ENCODE data around the gene GHRHR. TPM values are rescaled to one million over a fixed set of nuclear protein-coding genes. Genes with fewer than 3 reads are reported as not detected.

GHRHR gene
- total and polyA plus RNA-seq, 2 experiments from 2014 or later = 12.2 TPM; not detected in 1

- DNase-seq (ENCODE audit: low spot score) = no peak
- no peak overlapping the region for H2AFZ ChIP-seq
- no peak overlapping the region for H3K4me3 ChIP-seq
- no peaks in the 10 kb centered on the region for H3K4me1 ChIP-seq (ENCODE audit: insufficient read depth)
- no peak overlapping the region for H3K27ac ChIP-seq
- no peak for TF ChIP-seq EZH2 (IDR thresholded peaks at IDR 0.05; ENCODE audit: borderline replicate concordance)
- 50% methylated on average over 1 of the region's 1 CpG for WGBS (ENCODE audit: low lambda C conversion rate, missing lambda C conversion rate)
- no peak overlapping the region for H3K4me2 ChIP-seq
- no peaks in the 10 kb centered on the region for H3K9me3 ChIP-seq (ENCODE audit: low read depth)
- no peaks in the 10 kb centered on the region for H3K36me3 ChIP-seq (replicated peaks; ENCODE audit: insufficient read depth, low read depth)
- H3K9me2 ChIP-seq (replicated peaks; ENCODE audit: insufficient read depth) = no peaks in the 10 kb centered on the region
- no peaks in the 10 kb centered on the region for H3K79me2 ChIP-seq
- peaks cover 3% of the 10 kb centered on the region for H3K27me3 ChIP-seq
- H4K20me1 ChIP-seq (ENCODE audit: insufficient read depth, poor library complexity, severe bottlenecking) = no peaks in the 10 kb centered on the region
Measured at GRCh38 chr7:30977222-30977621, 13.5 kb downstream of the GHRHR start.

DNA sequence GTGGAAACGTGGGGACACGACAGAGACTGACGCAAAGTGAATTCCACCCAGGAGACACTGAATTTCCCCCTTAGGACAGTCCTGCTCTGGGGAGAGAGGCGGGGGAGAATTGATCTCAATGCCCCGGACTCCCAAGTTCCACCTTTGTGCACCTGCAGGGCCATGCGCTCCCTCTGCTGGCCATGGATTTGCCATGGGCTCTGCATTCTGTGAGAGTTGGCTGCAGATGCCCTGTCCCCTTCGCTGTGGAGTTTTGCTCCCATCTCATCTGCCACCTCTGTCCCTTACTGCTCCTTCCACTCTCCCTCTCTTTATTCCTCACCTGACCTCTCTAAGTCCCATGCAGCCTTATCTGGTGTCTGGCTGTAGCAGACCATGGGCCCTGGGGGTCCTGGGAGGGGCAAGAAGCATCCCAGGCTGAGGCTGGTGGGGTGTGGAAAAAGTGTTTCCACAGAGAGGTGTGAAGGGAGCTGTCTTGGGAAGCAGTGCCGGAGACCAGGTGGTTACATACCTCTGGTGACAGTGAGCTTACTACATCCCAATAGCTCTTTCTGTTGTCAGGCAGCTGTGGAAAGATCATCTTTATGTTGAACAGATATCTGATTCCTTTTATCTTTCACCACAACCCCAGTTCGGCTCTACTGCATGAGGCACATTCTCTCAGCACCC lies 14.3 kb downstream of the GHRHR start:
- no peak overlapping the region for H3K4me2 ChIP-seq
- DNase-seq (ENCODE audit: low spot score) = peak; percentile 72
- peaks cover 3% of the 10 kb centered on the region for H3K27me3 ChIP-seq
- no peaks in the 10 kb centered on the region for H4K20me1 ChIP-seq (ENCODE audit: insufficient read depth, poor library complexity, severe bottlenecking)
- TF ChIP-seq EZH2 (IDR thresholded peaks at IDR 0.05; ENCODE audit: borderline replicate concordance) (no peak), CTCF (IDR thresholded peaks at IDR 0.05; ENCODE audit: poor library complexity) (peak; percentile 54)
- no peaks in the 10 kb centered on the region for H3K4me1 ChIP-seq (ENCODE audit: insufficient read depth)
- no peaks in the 10 kb centered on the region for H3K9me2 ChIP-seq (replicated peaks; ENCODE audit: insufficient read depth)
- no peak overlapping the region for H3K4me3 ChIP-seq
- H3K27ac ChIP-seq = no peak overlapping the region
- H3K36me3 ChIP-seq (replicated peaks; ENCODE audit: insufficient read depth, low read depth) = no peaks in the 10 kb centered on the region
- H3K79me2 ChIP-seq = no peaks in the 10 kb centered on the region
- WGBS (ENCODE audit: low lambda C conversion rate, missing lambda C conversion rate) = 31% methylated on average over 9 of the region's 9 CpGs
- no peak overlapping the region for H2AFZ ChIP-seq
- H3K9me3 ChIP-seq (ENCODE audit: low read depth) = no peaks in the 10 kb centered on the region

DNA sequence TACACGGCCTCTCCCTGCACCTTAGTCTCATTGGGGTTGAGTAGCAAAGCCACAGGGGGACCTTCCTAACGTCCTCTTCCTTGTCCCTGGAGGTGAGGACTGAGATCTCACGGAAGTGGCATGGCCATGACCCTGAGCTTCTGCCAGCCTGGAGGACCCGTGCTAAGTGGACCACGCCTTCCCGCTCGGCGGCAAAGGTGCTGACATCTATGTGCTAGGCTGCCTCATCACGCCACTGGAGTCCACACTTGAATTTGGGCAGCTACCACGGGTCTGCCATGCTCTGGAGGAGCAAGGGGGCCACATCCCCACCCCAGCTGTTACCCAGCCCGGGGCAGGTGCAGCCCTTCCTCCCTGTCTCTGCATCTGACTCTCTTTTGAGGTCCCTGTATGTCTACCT lies 15.3 kb downstream of the GHRHR start:
- peaks cover 4% of the 10 kb centered on the region for H3K27me3 ChIP-seq
- H2AFZ ChIP-seq = no peak overlapping the region
- no peaks in the 10 kb centered on the region for H3K79me2 ChIP-seq
- H3K4me3 ChIP-seq = no peak overlapping the region
- H3K36me3 ChIP-seq (replicated peaks; ENCODE audit: insufficient read depth, low read depth) = no peaks in the 10 kb centered on the region
- TF ChIP-seq EZH2phosphoT487 (IDR thresholded peaks at IDR 0.05; ENCODE audit: low read depth, severe bottlenecking, unreplicated experiment) = no peak
- no peak for TF ChIP-seq CTCF (IDR thresholded peaks at IDR 0.05; ENCODE audit: poor library complexity)
- TF ChIP-seq EZH2 (IDR thresholded peaks at IDR 0.05; ENCODE audit: borderline replicate concordance) = no peak
- H3K27ac ChIP-seq = no peak overlapping the region
- DNase-seq (ENCODE audit: low spot score) = no peak
- no peaks in the 10 kb centered on the region for H3K9me3 ChIP-seq (ENCODE audit: low read depth)
- H3K4me2 ChIP-seq = no peak overlapping the region
- no peaks in the 10 kb centered on the region for H4K20me1 ChIP-seq (ENCODE audit: insufficient read depth, poor library complexity, severe bottlenecking)
- H3K9me2 ChIP-seq (replicated peaks; ENCODE audit: insufficient read depth) = no peaks in the 10 kb centered on the region
- no peaks in the 10 kb centered on the region for H3K4me1 ChIP-seq (ENCODE audit: insufficient read depth)
- 81% methylated on average over 11 of the region's 11 CpGs for WGBS (ENCODE audit: low lambda C conversion rate, missing lambda C conversion rate)

DNA sequence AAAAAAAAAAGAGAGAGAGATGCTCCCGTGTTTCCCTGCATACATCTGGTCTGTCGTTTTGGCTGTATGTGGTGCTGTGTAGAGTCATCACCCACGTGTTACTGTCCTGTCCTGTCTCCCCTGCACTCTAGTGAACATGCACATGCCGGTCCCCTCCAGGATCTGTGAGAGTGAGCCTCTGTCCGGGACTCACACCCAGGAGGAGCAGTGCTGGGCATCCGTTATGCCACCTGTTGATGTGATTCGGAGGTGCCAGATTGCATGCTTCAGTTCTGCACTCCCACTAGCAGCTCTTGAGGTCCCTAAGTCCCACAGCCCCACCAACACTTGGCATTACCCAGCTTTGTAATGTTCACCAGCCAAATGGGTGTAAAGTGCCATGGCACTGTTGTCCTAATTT lies 16.4 kb downstream of the GHRHR start:
- no peaks in the 10 kb centered on the region for H3K36me3 ChIP-seq (replicated peaks; ENCODE audit: insufficient read depth, low read depth)
- H3K27me3 ChIP-seq = peaks cover 7% of the 10 kb centered on the region
- no peak overlapping the region for H2AFZ ChIP-seq
- TF ChIP-seq CTCF (IDR thresholded peaks at IDR 0.05; ENCODE audit: poor library complexity) = no peak
- no peak for TF ChIP-seq EZH2 (IDR thresholded peaks at IDR 0.05; ENCODE audit: borderline replicate concordance)
- TF ChIP-seq EZH2phosphoT487 (IDR thresholded peaks at IDR 0.05; ENCODE audit: low read depth, severe bottlenecking, unreplicated experiment) = no peak
- no peak for DNase-seq (ENCODE audit: low spot score)
- no peaks in the 10 kb centered on the region for H3K9me2 ChIP-seq (replicated peaks; ENCODE audit: insufficient read depth)
- no peaks in the 10 kb centered on the region for H3K79me2 ChIP-seq
- H3K4me3 ChIP-seq = no peak overlapping the region
- no peaks in the 10 kb centered on the region for H4K20me1 ChIP-seq (ENCODE audit: insufficient read depth, poor library complexity, severe bottlenecking)
- no peak overlapping the region for H3K27ac ChIP-seq
- H3K9me3 ChIP-seq (ENCODE audit: low read depth) = no peaks in the 10 kb centered on the region
- H3K4me1 ChIP-seq (ENCODE audit: insufficient read depth) = no peaks in the 10 kb centered on the region
- WGBS (ENCODE audit: low lambda C conversion rate, missing lambda C conversion rate) = 74% methylated on average over 7 of the region's 7 CpGs
- no peak overlapping the region for H3K4me2 ChIP-seq

All from hepatocyte (in vitro differentiated cells).